Measurements from ENCODE around the gene RHOB.

Gene RHOB

DNA sequence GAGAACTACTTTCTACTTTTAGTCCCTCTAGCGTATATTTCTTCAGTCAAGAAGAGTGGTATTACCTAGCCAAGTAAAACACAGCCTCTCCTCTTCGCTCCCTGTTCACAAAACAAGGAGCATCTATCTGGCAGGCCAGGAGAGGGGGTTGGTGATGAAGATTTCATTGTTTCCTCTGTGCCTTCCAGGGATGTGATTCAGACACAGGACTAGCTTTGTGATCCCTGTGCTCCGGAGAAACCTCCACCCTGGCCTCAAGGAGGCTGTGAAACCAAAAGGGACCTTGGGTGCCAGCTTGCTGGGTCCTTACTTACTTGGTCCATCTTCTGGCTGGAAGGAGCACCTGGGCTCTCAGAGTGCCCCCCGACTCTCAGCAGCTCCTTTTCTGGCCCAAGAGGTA lies 5.7 kb downstream of the RHOB start:
- TF ChIP-seq, protein P1, sequence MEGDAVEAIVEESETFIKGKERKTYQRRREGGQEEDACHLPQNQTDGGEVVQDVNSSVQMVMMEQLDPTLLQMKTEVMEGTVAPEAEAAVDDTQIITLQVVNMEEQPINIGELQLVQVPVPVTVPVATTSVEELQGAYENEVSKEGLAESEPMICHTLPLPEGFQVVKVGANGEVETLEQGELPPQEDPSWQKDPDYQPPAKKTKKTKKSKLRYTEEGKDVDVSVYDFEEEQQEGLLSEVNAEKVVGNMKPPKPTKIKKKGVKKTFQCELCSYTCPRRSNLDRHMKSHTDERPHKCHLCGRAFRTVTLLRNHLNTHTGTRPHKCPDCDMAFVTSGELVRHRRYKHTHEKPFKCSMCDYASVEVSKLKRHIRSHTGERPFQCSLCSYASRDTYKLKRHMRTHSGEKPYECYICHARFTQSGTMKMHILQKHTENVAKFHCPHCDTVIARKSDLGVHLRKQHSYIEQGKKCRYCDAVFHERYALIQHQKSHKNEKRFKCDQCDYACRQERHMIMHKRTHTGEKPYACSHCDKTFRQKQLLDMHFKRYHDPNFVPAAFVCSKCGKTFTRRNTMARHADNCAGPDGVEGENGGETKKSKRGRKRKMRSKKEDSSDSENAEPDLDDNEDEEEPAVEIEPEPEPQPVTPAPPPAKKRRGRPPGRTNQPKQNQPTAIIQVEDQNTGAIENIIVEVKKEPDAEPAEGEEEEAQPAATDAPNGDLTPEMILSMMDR (conservative IDR thresholded peaks at IDR 0.05; ENCODE audit: control insufficient read depth, insufficient read depth, low read depth, low read length): peak; percentile 33
- DNase-seq (ENCODE audit: low read depth): peak; percentile 65
- no peak overlapping the region for H3K4me3 ChIP-seq (ENCODE audit: control insufficient read depth, low read depth, low read length)

DNA sequence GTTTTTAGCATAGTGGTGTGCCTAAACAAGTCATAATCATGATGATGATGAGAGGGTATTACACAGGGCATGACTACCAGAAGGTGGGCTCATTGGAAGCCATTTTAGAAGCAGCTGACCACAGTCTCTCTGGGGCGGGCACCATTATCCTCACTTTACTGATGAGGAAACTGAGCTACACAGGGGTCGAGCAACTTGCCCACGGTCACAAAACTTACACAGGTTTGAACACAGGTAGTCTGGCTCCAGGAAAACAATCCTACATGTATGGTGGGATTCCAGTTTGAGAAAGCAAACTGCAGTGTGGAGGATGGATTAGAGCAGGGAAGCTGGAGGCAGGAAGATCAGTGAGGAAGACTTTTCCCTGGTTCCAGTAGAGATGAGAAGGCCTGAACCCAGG lies 6.2 kb downstream of the RHOB start:
- DNase-seq (ENCODE audit: low read depth): no peak

GRCh38 chr2:20454036-20454981 lies 7.4 kb downstream of the RHOB start:
- TF ChIP-seq, protein P1 (conservative IDR thresholded peaks at IDR 0.05; ENCODE audit: control insufficient read depth, insufficient read depth, low read depth, low read length): no peak
- H3K4me3 ChIP-seq (ENCODE audit: control insufficient read depth, low read depth, low read length): no peak overlapping the region
- no peak for DNase-seq (ENCODE audit: low read depth)

More for the DNA sequence above, 6.2 kb downstream of the RHOB start:
- TF ChIP-seq, protein P1 (conservative IDR thresholded peaks at IDR 0.05; ENCODE audit: control insufficient read depth, insufficient read depth, low read depth, low read length): no peak
- no peak overlapping the region for H3K4me3 ChIP-seq (ENCODE audit: control insufficient read depth, low read depth, low read length)

- TF ChIP-seq, protein P1 (conservative IDR thresholded peaks at IDR 0.05; ENCODE audit: control insufficient read depth, insufficient read depth, low read depth, low read length): no peak
- no peak overlapping the region for H3K4me3 ChIP-seq (ENCODE audit: control insufficient read depth, low read depth, low read length)
Measured at GRCh38 chr2:20455076-20455587, 8.3 kb downstream of the RHOB start.

GRCh38 chr2:20456116-20456571 lies 9.3 kb downstream of the RHOB start:
- TF ChIP-seq, protein P1 (conservative IDR thresholded peaks at IDR 0.05; ENCODE audit: control insufficient read depth, insufficient read depth, low read depth, low read length): no peak
- H3K4me3 ChIP-seq (ENCODE audit: control insufficient read depth, low read depth, low read length): no peak overlapping the region
- DNase-seq (ENCODE audit: low read depth): peak; percentile 36

More at GRCh38 chr2:20455076-20455587, 8.3 kb downstream of the RHOB start:
- DNase-seq (ENCODE audit: low read depth): no peak

- peak; percentile 50 for DNase-seq (ENCODE audit: low read depth)
- no peak overlapping the region for H3K4me3 ChIP-seq (ENCODE audit: control insufficient read depth, low read depth, low read length)
- TF ChIP-seq, protein P1 (conservative IDR thresholded peaks at IDR 0.05; ENCODE audit: control insufficient read depth, insufficient read depth, low read depth, low read length): no peak
Measured at GRCh38 chr2:20456636-20457426, 10.0 kb downstream of the RHOB start.

Data from fibroblast of mammary gland (primary cell).